OCI-LY7 (cell line): ENCODE data around the gene MEMO1. TPM values are rescaled to one million over a fixed set of nuclear protein-coding genes. Genes with fewer than 3 reads are reported as not detected.

ENCODE experiments used
- BruUV-seq: library from RNA; stranded (reverse); fragments of 400-500 nt; replicated peaks from 2 replicates; lab custom pipeline; 2021; lab: Mats Ljungman, UMichigan
- CTCF ChIA-PET: fragments of 300-600 bp; sonication (Branson Sonifier 250); formaldehyde crosslinking; loops from one replicate; lab custom pipeline; 2022; ENCODE audit warnings: antibody characterized with exemption; ENCODE audit not compliant: unreplicated experiment; lab: Charles Lee
- POLR2A ChIA-PET: fragments of 300-600 bp; sonication (Branson Sonifier 250); formaldehyde crosslinking; loops from one replicate; lab custom pipeline; 2022; ENCODE audit warnings: antibody characterized with exemption; lab: Charles Lee
- DNase-seq: peaks from one replicate; pipeline ENCODE4 v3.0.0-alpha.2; 2015; ENCODE audit warnings: low spot score
- H2AFZ ChIP-seq: fragments of 200-600 bp; sonication (generic), shearing (Covaris generic); 2 replicates; pipeline ENCODE4 v1.6.1; 2014; ENCODE audit warnings: mild to moderate bottlenecking, antibody characterized with exemption, low read length, moderate library complexity
- H3K27ac ChIP-seq: fragments of 200-600 bp; sonication (generic); 2 replicates; pipeline ENCODE4 v1.5.1; 2014; ENCODE audit warnings: mixed run types, low read depth, mild to moderate bottlenecking, moderate library complexity, low read length, inconsistent platforms; ENCODE audit not compliant: poor library complexity, severe bottlenecking
- H3K36me3 ChIP-seq: fragments of 200-600 bp; sonication (generic); 2 replicates; pipeline ENCODE4 v1.6.1; 2014; ENCODE audit warnings: mild to moderate bottlenecking, antibody characterized with exemption, low read length, moderate library complexity, mixed read lengths; ENCODE audit not compliant: insufficient read depth
- H3K4me1 ChIP-seq: fragments of 200-600 bp; sonication (generic); 2 replicates; pipeline ENCODE4 v1.5.1; 2014; ENCODE audit warnings: mild to moderate bottlenecking, low read length; ENCODE audit not compliant: insufficient read depth, poor library complexity, severe bottlenecking
- H3K4me2 ChIP-seq: fragments of 200-600 bp; sonication (generic); 2 replicates; pipeline ENCODE4 v1.6.1; 2014; ENCODE audit warnings: mild to moderate bottlenecking, low read length
- H3K4me3 ChIP-seq: fragments of 200-600 bp; sonication (generic); 2 replicates; pipeline ENCODE4 v1.5.1; 2014; ENCODE audit warnings: mild to moderate bottlenecking, low read depth, low read length; ENCODE audit not compliant: poor library complexity, severe bottlenecking
- H3K79me2 ChIP-seq: fragments of 200-600 bp; sonication (generic); 2 replicates; pipeline ENCODE4 v1.6.1; 2016; ENCODE audit warnings: low read depth, mild to moderate bottlenecking, low read length, moderate library complexity, mixed read lengths; ENCODE audit not compliant: insufficient read depth
- H3K9me2 ChIP-seq: fragments of 200-600 bp; sonication (generic); 2 replicates; pipeline ENCODE4 v1.6.1; 2016; ENCODE audit warnings: mild to moderate bottlenecking, low read length, mixed read lengths; ENCODE audit not compliant: insufficient read depth
- H3K9me3 ChIP-seq: fragments of 200-600 bp; sonication (generic); 2 replicates; pipeline ENCODE4 v1.6.1; 2014; ENCODE audit warnings: mild to moderate bottlenecking, mixed run types, low read length, mixed read lengths
- H4K20me1 ChIP-seq: fragments of 200-600 bp; sonication (generic); 2 replicates; pipeline ENCODE4 v1.6.1; 2014; ENCODE audit warnings: mild to moderate bottlenecking, antibody characterized with exemption, low read length, moderate library complexity, mixed read lengths; ENCODE audit not compliant: insufficient read depth
- EZH2phosphoT487 ChIP-seq: fragments of 200-600 bp; sonication (generic); IDR thresholded peaks from 2 replicates; pipeline ENCODE4 v1.6.1; 2018; ENCODE audit warnings: low read depth, borderline replicate concordance, mild to moderate bottlenecking, mixed run types, antibody characterized with exemption, low read length, moderate library complexity, mixed read lengths
- intact Hi-C: fragments of 100-400 bp; cut with micrococcal nuclease; formaldehyde crosslinking; loops from one replicate; pipeline ENCODE4 v1.10.0; 2022; ENCODE audit not compliant: unreplicated experiment
- total RNA-seq, 2 experiments: library from RNA; depleted of rRNA in 1 of 2; stranded (reverse); fragments of >200 nt in 1 of 2; shearing (Covaris generic) in 1 of 2; gene quantifications; 2 replicates each; pipeline ENCODE4 v1.2.3, GENCODE V29; 2014 to 2022
- TF ChIP-seq, protein P1 (sequence below): fragments of 200-600 bp; sonication (generic); conservative IDR thresholded peaks from 2 replicates; pipeline ENCODE4 v1.5.1; 2014; ENCODE audit warnings: mild to moderate bottlenecking, antibody characterized with exemption, low read length, moderate library complexity, mixed read lengths

Gene MEMO1
- total RNA-seq, 2 experiments from 2014 or later = 24.0 to 54.0 TPM

DNA sequence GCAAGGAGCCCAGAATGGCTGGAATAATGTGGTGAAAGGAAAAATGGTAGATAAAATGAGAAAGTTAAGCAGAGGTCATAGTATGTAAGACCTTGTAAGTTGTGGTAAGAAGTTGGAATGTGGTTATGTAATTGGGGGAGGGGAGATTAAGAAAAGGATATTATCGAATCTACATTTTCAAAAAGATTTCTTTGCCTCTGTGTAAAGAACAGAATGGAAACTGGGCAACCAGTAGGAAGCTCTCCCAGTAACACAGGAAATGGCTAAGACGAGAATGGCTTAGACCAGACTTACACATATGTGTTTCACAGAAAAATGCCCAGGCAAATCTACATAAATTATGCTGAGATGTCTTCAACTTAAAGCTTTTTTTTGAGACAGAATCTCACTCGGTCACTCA is 13.2 kb downstream of the MEMO1 start:
- peak; percentile 19 for DNase-seq
- H3K27ac ChIP-seq = no peak overlapping the region
- BruUV-seq = no TSS peak
- TF ChIP-seq, protein P1, sequence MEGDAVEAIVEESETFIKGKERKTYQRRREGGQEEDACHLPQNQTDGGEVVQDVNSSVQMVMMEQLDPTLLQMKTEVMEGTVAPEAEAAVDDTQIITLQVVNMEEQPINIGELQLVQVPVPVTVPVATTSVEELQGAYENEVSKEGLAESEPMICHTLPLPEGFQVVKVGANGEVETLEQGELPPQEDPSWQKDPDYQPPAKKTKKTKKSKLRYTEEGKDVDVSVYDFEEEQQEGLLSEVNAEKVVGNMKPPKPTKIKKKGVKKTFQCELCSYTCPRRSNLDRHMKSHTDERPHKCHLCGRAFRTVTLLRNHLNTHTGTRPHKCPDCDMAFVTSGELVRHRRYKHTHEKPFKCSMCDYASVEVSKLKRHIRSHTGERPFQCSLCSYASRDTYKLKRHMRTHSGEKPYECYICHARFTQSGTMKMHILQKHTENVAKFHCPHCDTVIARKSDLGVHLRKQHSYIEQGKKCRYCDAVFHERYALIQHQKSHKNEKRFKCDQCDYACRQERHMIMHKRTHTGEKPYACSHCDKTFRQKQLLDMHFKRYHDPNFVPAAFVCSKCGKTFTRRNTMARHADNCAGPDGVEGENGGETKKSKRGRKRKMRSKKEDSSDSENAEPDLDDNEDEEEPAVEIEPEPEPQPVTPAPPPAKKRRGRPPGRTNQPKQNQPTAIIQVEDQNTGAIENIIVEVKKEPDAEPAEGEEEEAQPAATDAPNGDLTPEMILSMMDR = no peak
- no peak for TF ChIP-seq EZH2phosphoT487
- intact Hi-C loops = no loop called here
- POLR2A ChIA-PET = interaction anchor here (0.5 to 1.3 kb wide), 2 partner anchors 11 to 22 kb away, joined by 3 to 7 read pairs; no protein-coding TSS in a partner anchor
- 0 out of 2 replicates have a peak, but pooled peaks cover 10% of the 10 kb centered on the region for H4K20me1 ChIP-seq
- CTCF ChIA-PET = no interaction called here
- no peaks in the 10 kb centered on the region for H3K9me3 ChIP-seq
- no peak overlapping the region for H3K4me3 ChIP-seq
- no peak overlapping the region for H2AFZ ChIP-seq
- H3K4me2 ChIP-seq = peak overlapping the region; percentile 10; the same call in 1 of the 2 replicates
- H3K4me1 ChIP-seq = peaks cover 10% of the 10 kb centered on the region
- peaks cover 97% of the 10 kb centered on the region for H3K79me2 ChIP-seq
- no peaks in the 10 kb centered on the region for H3K9me2 ChIP-seq
- peaks cover 4% of the 10 kb centered on the region; the same call in 1 of the 2 replicates for H3K36me3 ChIP-seq

DNA sequence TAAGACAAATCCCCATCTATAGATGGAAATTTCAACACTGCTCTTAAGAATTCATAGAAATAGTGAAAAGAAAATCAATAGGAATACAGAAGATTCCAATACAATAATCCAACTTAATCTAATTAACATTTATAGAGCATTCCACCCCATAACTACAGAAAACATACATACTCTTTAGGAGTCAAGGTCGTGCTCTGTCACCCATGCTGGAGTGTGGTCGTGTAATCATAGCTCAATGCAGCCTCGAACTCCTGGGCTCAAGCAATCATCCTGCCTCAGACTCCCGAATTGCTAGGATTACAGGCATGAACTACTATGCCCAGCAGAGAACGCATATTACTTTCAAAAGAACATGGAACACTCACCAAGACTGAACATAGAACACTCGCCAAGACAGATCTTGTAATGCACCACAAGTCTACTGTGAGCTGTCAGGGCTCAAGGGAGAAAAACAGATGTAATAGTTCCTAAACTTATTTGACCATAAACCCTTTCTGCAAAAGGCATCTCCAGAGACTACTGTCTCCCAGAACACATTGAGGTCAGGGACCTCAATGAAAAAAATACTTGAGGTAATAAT is 14.1 kb downstream of the MEMO1 start:
- Histone ChIP-seq H2AFZ (no peak overlapping the region), H3K27ac (no peak overlapping the region), H3K4me2 (no peak overlapping the region), H3K4me1 (peaks cover 10% of the 10 kb centered on the region), H3K36me3 (peaks cover 4% of the 10 kb centered on the region; the same call in 1 of the 2 replicates), H4K20me1 (0 out of 2 replicates have a peak, but pooled peaks cover 7% of the 10 kb centered on the region), H3K9me3 (no peaks in the 10 kb centered on the region), H3K9me2 (no peaks in the 10 kb centered on the region), H3K4me3 (no peak overlapping the region), H3K79me2 (peaks cover 96% of the 10 kb centered on the region)
- CTCF ChIA-PET = no interaction called here
- DNase-seq = no peak
- POLR2A ChIA-PET = interaction anchor here (0.6 to 1.3 kb wide), 2 partner anchors 12 to 395 kb away, joined by 3 to 7 read pairs; no protein-coding TSS in a partner anchor
- TF ChIP-seq, protein P1 = no peak
- TF ChIP-seq EZH2phosphoT487 = no peak
- BruUV-seq = no TSS peak
- intact Hi-C loops = no loop called here

DNA sequence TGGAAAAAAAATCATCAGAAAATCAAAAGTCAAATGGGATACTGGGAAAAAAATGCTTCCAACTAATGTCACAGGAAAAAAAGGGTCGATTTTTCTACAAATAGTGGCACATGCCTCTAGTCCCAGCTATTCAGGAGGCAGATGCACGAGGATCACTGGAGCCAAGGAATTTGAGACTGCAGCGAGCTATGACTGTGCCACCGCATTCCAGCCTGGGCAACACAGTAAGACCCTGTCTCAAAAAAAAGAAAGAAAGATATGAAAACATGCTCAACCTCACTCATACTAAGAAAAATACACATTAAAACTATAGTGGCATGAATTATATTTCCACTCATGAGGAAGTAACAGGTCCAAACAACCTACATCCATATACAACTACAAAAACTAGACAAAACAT is 17.9 kb downstream of the MEMO1 start:
- no peak overlapping the region for H2AFZ ChIP-seq
- no peak overlapping the region for H3K4me3 ChIP-seq
- H3K4me2 ChIP-seq = no peak overlapping the region
- H3K36me3 ChIP-seq = peaks cover 4% of the 10 kb centered on the region; the same call in 1 of the 2 replicates
- H3K9me2 ChIP-seq = no peaks in the 10 kb centered on the region
- H4K20me1 ChIP-seq = peaks cover 9% of the 10 kb centered on the region
- peaks cover 98% of the 10 kb centered on the region for H3K79me2 ChIP-seq
- no peak overlapping the region for H3K27ac ChIP-seq
- ChIA-PET CTCF (no interaction called here), POLR2A (no interaction called here)
- intact Hi-C loops = no loop called here
- BruUV-seq = TSS peak; percentile 2
- TF ChIP-seq, protein P1 = no peak
- no peak for TF ChIP-seq EZH2phosphoT487
- DNase-seq = no peak
- H3K9me3 ChIP-seq = no peaks in the 10 kb centered on the region
- peaks cover 6% of the 10 kb centered on the region for H3K4me1 ChIP-seq
